ENCODE measurements around the gene EXOSC2. TPM values are rescaled to one million over a fixed set of nuclear protein-coding genes. Genes with fewer than 3 reads are reported as not detected.

Gene EXOSC2
- total and polyA plus RNA-seq, 2 of the 4 experiments (the other 2 are of a cell fraction) = 27.0 to 48.6 TPM

DNA sequence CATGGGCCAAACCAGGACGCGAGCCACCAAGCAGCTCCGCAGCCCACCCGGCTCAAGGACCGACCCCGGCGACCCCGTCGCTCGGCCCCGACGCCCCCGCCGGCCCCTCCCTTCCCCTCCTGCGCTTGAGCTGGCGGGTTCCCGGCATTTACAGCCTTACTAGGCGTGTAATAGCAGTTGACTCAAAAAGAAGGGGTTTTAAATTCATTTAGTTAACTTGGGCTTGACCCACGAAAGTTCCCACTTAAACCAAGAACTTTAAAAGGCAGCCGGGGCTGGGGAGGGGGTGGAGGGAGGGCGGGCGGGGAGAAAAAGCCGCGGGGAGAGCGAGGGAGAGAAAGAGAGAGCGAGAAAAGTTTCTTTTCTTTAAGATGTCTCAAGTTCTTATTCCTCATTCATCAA, 28.6 kb upstream of the EXOSC2 start:
- Histone ChIP-seq H3K4me3 (ENCODE audit: insufficient read depth, low read depth, low read length) (no peak overlapping the region), H3K23ac (ENCODE audit: low read depth, low read length) (no peak overlapping the region), H2AFZ (replicated peaks; ENCODE audit: low read length, poor library complexity) (no peak overlapping the region), H3K4ac (ENCODE audit: low read depth, low read length) (no peak overlapping the region), H4K5ac (ENCODE audit: low read depth, low read length) (no peak overlapping the region), H3K79me1 (ENCODE audit: low read depth in 1 of 2, low read length in 2 of 2) (no peaks in the 10 kb centered on the region), H3K27me3 (ENCODE audit: control insufficient read depth, insufficient read depth, low read length) (peaks cover 86% of the 10 kb centered on the region), H3K27ac (ENCODE audit: insufficient read depth, low read length) (no peak overlapping the region), H2BK5ac (ENCODE audit: low read depth, low read length, poor library complexity, severe bottlenecking) (no peak overlapping the region), H4K8ac (ENCODE audit: low read depth in 2 of 2, low read length in 2 of 2) (no peak overlapping the region), H3K4me1 (ENCODE audit: control insufficient read depth, insufficient read depth, low read length) (no peaks in the 10 kb centered on the region; the same call in 1 of the 2 replicates), H3K9ac (ENCODE audit: low read depth, low read length) (no peak overlapping the region), H3K18ac (ENCODE audit: low read depth, low read length) (no peak overlapping the region), H4K20me1 (ENCODE audit: insufficient read depth, low read length) (peaks cover 6% of the 10 kb centered on the region; the same call in 1 of the 2 replicates), H3K56ac (ENCODE audit: extremely low read depth, insufficient read depth, low read length) (no peak overlapping the region), H3K4me2 (ENCODE audit: low read depth, low read length) (no peak overlapping the region), H2BK20ac (ENCODE audit: low read depth, low read length) (no peak overlapping the region), H2BK15ac (ENCODE audit: low read depth, low read length) (no peak overlapping the region), H2AK9ac (replicated peaks; ENCODE audit: low read depth, low read length, poor library complexity) (no peak overlapping the region), H3K14ac (replicated peaks; ENCODE audit: low read depth, low read length) (no peak overlapping the region), H3K36me3 (ENCODE audit: control insufficient read depth, insufficient read depth, low read length) (no peaks in the 10 kb centered on the region), H4K91ac (ENCODE audit: insufficient read depth, low read depth, low read length) (no peak overlapping the region), H2AK5ac (ENCODE audit: low read depth, low read length) (no peak overlapping the region), H3K9me3 (ENCODE audit: control insufficient read depth, insufficient read depth, low read length) (no peaks in the 10 kb centered on the region), H2BK120ac (ENCODE audit: low read depth, low read length) (no peak overlapping the region), H3K9me1 (ENCODE audit: insufficient read depth, low read length) (no peaks in the 10 kb centered on the region)
- CTCF ChIA-PET = no interaction called here
- TF ChIP-seq FOS (IDR thresholded peaks at IDR 0.05; ENCODE audit: low read depth, low read length) (no peak), POLR2A (IDR thresholded peaks at IDR 0.05; ENCODE audit: low read depth, low read length) (no peak), RAD21 (IDR thresholded peaks at IDR 0.05; ENCODE audit: low read length) (no peak), MAZ (IDR thresholded peaks at IDR 0.05; ENCODE audit: borderline replicate concordance, low read depth, low read length) (no peak), NFE2L2 (IDR thresholded peaks at IDR 0.05; ENCODE audit: low read depth, low read length) (no peak)
- TF ChIP-seq, protein P1, sequence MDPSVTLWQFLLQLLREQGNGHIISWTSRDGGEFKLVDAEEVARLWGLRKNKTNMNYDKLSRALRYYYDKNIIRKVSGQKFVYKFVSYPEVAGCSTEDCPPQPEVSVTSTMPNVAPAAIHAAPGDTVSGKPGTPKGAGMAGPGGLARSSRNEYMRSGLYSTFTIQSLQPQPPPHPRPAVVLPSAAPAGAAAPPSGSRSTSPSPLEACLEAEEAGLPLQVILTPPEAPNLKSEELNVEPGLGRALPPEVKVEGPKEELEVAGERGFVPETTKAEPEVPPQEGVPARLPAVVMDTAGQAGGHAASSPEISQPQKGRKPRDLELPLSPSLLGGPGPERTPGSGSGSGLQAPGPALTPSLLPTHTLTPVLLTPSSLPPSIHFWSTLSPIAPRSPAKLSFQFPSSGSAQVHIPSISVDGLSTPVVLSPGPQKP (IDR thresholded peaks at IDR 0.05; ENCODE audit: borderline replicate concordance, low read depth, low read length) = no peak
- TF ChIP-seq, protein P2, sequence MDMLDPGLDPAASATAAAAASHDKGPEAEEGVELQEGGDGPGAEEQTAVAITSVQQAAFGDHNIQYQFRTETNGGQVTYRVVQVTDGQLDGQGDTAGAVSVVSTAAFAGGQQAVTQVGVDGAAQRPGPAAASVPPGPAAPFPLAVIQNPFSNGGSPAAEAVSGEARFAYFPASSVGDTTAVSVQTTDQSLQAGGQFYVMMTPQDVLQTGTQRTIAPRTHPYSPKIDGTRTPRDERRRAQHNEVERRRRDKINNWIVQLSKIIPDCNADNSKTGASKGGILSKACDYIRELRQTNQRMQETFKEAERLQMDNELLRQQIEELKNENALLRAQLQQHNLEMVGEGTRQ (IDR thresholded peaks at IDR 0.05; ENCODE audit: low read depth, low read length) = no peak
- DNase-seq (no peak), ATAC-seq (ENCODE audit: low read depth) (no peak)
- WGBS, 2 experiments (ENCODE audit: extremely low coverage in 2 of 2, insufficient read length in 1 of 2) = no CpG with 5 or more reads among the region's 26 CpGs
- in situ Hi-C loops (cut with MboI; ENCODE audit: low sequenced_read_pairs) = loop anchor here (25.0 kb wide), 1 partner anchor 553 kb away; no protein-coding TSS in a partner anchor
- intact Hi-C loops (cut with micrococcal nuclease) = no loop called here
- dilution Hi-C loops (cut with HindIII; ENCODE audit: low sequenced_read_pairs, unreplicated experiment) = no loop called here
- no TSS peak for BruUV-seq (replicated peaks)
- POLR2A ChIA-PET (ENCODE audit: unreplicated experiment) = interaction anchor here (0.6 kb wide), 1 partner anchor 694 kb away, joined by 4 read pairs; no protein-coding TSS in a partner anchor
